ENCODE measurements around the gene ISM2.

- TF ChIP-seq POLR2AphosphoS5 (IDR thresholded peaks at IDR 0.05; ENCODE audit: low read depth, low read length) (no peak), SPI1 (IDR thresholded peaks at IDR 0.05; ENCODE audit: low read depth, low read length) (no peak), POLR2A (IDR thresholded peaks at IDR 0.05; ENCODE audit: low read depth, low read length) (no peak), TAF1 (IDR thresholded peaks at IDR 0.05; ENCODE audit: low read depth, low read length) (no peak), PAX5 (IDR thresholded peaks at IDR 0.05; ENCODE audit: insufficient read depth, low read length, severe bottlenecking) (no peak), POU2F2 (IDR thresholded peaks at IDR 0.05; ENCODE audit: low read depth, low read length) (no peak)
Measured at GRCh38 chr14:77495334-77495733, 3.3 kb downstream of the ISM2 start.
